Cardiac septum (tissue), 1 donor: ENCODE results near the gene NBAS. TPM values are rescaled to one million over a fixed set of nuclear protein-coding genes. Genes with fewer than 3 reads are reported as not detected.

Experiments
- DNase-seq: peaks from one replicate; pipeline ENCODE4 v3.0.0-alpha.2; 2020; ENCODE audit warnings: low spot score
- intact Hi-C: fragments of 100-400 bp; cut with DNase I; formaldehyde crosslinking; loops from one replicate; pipeline ENCODE4 v1.14.0; 2022
- total RNA-seq: library from RNA; stranded (reverse); fragmentation: NEBNext Ultra II Directional; extraction: Animal tissue kit (Norgen Biotek cat#: 25700); gene quantifications from one replicate; pipeline ENCODE4 v1.2.1, GENCODE V29; 2021
- donor health status: DM: no; HTN: no; CAD: no.

NBAS gene
- total RNA-seq, 1 donor from 2014 or later: 38.9 TPM

DNA sequence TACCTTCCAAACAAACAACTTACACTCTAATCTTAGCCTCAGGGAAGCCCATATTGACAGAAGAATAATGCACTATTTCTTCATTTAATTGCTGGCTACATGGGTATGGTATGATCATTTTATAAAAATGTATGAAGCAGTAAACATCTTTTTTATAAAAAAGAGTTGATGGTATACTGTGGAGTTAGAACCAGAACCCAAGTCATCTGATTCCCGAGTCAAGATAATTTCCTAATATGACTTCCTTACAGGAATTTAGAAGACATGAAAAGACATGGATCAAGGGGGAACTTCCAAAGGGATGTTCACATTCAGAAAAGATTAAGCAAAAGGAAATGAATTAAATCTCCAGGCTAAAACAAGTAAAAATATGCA lies 171.8 kb downstream of the NBAS start:
- intact Hi-C loops: no loop called here
- no peak for DNase-seq

- no peak for DNase-seq
- intact Hi-C loops: no loop called here
Measured at GRCh38 chr2:15388406-15389325, 172.5 kb downstream of the NBAS start.

GRCh38 chr2:15385184-15385583 lies 175.9 kb downstream of the NBAS start:
- DNase-seq: no peak
- intact Hi-C loops: no loop called here

- intact Hi-C loops: no loop called here
- no peak for DNase-seq
Measured at GRCh38 chr2:15383695-15384350, 177.3 kb downstream of the NBAS start.

DNA sequence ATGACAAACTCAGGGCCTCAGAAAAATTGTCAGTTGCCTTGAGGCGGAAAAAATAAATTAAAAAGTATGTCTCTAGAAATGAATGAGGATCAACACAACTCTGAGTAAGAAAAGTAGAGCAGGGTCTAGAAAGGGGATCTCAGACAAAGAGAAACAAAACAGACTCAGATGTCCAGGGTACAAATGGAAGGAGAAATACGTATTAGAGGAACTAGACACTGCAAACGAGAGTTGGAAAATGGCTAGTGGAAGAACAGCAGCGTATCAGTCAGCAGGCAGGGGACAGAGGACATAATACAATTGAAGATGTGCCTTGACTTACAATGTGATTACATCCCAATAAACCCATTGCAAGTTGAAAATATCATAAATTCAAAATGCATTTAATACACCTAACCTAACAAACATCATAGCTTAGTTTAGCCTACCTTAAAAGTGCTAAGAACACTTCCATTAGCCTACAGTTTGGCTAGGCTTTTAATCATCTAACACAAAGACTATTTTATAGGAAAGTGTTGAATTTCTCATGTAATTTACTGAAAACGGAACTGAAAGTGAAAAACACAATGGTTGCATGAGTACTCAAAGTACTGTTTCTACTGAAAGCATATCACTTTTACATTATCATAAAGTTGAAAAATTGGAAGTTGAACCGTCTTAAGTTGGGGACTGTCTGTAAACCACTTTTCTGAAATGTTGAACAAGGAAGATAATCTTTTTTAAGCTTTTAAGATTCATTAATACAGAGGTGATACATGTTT lies 182.8 kb downstream of the NBAS start:
- intact Hi-C loops: no loop called here
- no peak for DNase-seq

- intact Hi-C loops: no loop called here
- no peak for DNase-seq
Measured at GRCh38 chr2:15377202-15377601, 183.9 kb downstream of the NBAS start.

DNA sequence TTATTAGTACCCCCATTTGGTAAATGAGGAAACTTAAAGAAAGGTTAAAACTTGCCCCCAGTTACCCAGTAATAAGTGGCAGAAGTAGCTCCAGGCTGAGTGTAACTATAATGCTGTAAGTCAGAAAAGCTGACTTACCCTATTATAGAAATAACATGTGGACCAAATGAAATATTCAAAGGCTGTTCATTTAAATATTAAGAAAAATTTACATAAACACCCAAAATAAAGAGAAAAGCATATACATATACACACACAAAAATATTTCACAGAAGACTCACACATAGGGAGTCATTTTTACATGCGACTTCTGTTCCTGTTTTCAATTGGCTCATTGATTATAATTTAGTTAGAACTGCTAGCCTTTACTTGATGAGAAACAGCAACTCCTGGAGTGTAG lies 189.1 kb downstream of the NBAS start:
- intact Hi-C loops: no loop called here
- DNase-seq: no peak

- DNase-seq: no peak
- intact Hi-C loops: no loop called here
Measured at GRCh38 chr2:15369129-15369528, 192.0 kb downstream of the NBAS start.

DNA sequence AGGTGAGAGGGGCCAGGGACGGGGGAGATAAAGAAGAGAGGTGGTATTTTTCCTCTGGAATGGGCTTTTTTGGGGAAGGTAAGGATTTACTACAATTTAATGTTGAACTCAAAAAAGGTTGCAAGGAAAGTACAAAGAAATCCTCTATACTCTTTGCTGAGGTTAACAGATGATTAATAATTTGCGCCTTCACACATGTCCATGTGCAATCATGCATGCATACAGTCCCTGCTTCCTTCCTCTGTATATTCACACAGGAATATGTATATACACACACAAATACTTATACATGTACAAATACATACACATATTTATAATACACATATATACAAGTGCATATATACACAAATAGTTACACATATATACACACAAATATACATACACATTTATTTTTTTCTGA lies 193.4 kb downstream of the NBAS start:
- intact Hi-C loops: no loop called here

DNA sequence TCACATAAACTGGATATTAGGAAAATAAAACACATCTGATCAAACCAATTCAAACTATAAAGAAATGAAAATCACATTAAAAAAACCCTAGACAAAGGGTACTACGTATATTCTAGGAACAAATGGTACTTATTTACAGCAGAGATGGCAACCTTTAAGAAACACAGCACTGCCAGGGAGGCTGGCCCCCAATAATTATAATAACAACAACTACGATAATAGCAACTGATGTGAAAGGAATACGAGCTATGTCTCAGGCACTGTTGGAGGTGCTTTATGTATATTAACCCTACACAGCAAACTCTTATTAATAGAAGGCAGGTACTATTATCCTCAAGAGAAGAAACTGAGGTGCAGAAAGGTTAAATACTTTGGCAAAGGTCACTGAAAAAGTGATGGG lies 193.9 kb downstream of the NBAS start:
- no peak for DNase-seq
- intact Hi-C loops: no loop called here

More for the DNA sequence above, 193.4 kb downstream of the NBAS start:
- no peak for DNase-seq

GRCh38 chr2:15365411-15365810 lies 195.7 kb downstream of the NBAS start:
- no peak for DNase-seq
- intact Hi-C loops: no loop called here

- DNase-seq: no peak
- intact Hi-C loops: no loop called here
Measured at GRCh38 chr2:15364561-15364960, 196.6 kb downstream of the NBAS start.

GRCh38 chr2:15363734-15364133 lies 197.4 kb downstream of the NBAS start:
- no peak for DNase-seq
- intact Hi-C loops: no loop called here

- intact Hi-C loops: no loop called here
- no peak for DNase-seq
Measured at GRCh38 chr2:15363142-15363541, 198.0 kb downstream of the NBAS start.

- intact Hi-C loops: no loop called here
- no peak for DNase-seq
Measured at GRCh38 chr2:15359716-15360531, 201.2 kb downstream of the NBAS start.

DNA sequence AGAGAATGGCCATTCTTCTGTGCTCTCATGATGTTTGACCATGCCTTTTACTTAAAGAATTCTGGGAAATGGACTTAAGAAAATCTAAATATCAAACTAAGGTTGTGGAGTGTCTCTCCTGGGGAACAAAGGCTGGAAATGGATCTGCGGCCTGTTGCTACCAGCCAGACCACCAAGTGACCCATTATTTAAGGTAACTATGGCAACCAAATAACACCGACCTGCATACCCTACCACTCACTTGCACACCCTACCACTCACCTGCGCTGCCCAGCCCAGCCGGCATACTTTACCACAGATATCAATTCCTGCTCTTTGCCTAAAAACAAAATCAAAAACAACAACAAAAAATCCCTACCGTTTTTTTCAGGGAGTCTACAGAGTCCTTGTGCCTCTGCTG lies 203.2 kb downstream of the NBAS start:
- no peak for DNase-seq

DNA sequence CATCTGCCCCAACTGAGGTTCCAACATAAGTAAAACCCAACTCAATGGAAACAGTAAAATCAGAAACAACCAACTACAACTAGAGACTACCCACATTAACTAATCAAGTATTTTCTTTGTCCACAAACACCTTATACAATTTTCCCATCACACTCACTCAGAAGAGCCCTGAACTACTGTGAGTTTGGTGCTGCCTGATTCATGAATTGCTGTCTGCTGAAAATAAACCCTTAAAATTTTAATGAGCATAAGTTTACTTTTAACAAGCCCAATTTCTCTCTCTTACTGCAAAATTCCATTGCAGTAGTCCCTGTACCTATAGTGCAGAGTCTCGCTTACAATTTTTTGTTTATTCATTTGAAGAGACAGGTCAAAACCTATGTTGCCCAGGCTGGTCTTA lies 203.9 kb downstream of the NBAS start:
- no peak for DNase-seq
- intact Hi-C loops: no loop called here

More for the DNA sequence above, 203.2 kb downstream of the NBAS start:
- intact Hi-C loops: no loop called here

- intact Hi-C loops: no loop called here
- DNase-seq: no peak
Measured at GRCh38 chr2:15355386-15355785, 205.7 kb downstream of the NBAS start.

DNA sequence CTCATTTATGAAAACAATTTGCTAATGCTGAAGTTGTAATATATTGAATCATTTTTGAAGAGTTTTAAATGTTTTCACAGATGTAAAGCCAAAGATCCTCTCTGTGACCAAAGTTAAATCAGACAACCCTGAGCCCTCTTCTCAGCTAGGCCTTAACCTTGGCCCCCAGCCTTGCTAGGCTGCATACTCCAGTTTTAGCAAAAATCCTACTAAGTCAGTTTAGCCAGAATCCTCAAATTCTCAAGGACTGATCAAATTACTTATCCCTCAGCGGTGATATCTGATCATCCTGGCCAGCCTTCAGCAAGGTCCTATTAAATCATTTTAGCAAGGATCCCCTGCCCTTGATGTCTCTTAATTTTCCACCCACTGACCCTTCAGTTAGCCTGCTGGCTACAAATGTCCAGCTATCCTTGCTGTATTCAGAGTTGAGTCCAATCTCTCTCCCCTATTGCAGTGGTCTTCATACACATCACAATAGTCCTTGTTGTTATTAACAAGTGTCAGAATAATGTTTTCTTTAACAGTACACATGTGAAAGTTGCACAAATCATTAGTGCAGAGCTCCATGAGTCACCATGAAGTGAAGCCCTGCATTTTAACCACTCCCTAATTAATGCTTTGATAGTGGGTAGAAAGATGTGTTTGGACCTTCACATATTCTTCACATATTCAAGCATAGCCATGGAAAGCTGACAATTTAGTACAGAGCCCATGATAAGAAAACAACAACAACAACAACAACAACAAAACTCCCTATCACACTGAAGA lies 206.4 kb downstream of the NBAS start:
- intact Hi-C loops: no loop called here
- DNase-seq: no peak
